Measurements from ENCODE around the gene MACROD1.

The MACROD1 gene

GRCh38 chr11:64019106-64020037, 146.5 kb downstream of the MACROD1 start:
- DNase-seq = no peak

- DNase-seq = no peak
Measured at GRCh38 chr11:64018310-64018709, 147.6 kb downstream of the MACROD1 start.

- DNase-seq = no peak
Measured at GRCh38 chr11:64017945-64018224, 148.0 kb downstream of the MACROD1 start.

DNA sequence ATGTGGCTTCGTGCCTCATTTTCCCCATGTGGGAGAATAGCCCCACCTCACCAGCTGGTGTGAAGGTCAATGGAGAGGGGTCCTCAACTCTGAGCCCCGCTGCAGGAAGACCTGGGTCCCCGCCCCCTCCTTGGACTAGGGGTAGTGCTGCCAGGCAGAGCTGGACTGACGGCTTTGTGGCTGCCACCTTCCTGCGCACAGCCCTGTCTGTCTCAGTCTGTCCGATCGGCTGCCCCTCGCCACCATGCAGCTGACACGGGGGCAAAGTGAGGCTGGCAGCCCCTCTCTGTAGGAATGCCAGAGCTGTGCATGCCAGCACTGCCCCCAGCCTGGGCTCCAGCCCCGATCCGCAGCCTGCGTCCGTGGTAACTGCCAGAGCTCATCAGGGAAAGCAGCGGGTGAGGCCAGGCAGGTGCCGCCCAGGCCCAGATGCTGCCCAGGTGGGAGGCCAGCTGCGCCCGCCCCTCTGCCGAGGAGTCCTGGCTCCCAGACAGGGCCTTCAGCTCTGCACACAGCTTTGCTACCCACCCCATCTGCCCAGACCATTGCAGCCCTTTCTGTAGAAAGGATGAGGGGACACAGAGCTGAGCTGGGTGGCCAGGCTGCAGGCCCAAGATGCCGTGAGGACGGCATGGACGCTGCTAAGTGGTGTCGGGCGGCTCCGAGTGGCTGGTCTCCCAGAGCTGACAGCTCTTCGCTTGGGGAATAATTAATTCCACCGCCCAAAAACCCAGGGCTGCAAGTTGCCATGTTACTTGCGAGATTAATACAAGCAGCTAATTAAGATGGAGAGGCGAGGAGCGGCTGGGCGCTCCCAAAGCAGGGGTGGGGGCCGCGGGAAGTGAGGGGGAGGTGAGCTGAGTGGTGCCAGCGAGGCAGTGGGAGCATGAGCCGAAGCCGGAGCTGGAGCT, 149.7 kb downstream of the MACROD1 start:
- DNase-seq = peak in 8 of 51 donors; percentile 12 to 41 (median 30)

- no peak for DNase-seq
Measured at GRCh38 chr11:64015510-64015909, 150.4 kb downstream of the MACROD1 start.

DNA sequence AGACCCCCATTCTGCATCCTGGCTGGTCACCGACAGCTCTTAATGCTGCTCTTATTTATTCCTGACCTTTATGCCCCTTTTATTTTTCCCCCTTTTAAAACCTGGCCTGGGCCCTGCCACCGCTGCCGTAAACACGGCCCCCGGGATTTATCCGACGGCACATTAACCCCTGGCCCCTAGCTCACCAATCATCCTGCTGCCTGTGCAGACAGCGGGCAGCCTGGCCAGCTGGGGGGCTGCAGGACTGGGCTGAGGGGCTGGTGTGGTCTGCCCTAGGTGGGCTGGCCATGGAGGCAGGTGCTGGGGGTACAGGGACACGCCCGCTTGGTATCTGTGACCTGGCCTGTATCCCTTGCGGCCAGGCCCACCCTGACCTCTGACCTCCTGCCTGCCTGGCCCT, 151.6 kb downstream of the MACROD1 start:
- no peak for DNase-seq

DNA sequence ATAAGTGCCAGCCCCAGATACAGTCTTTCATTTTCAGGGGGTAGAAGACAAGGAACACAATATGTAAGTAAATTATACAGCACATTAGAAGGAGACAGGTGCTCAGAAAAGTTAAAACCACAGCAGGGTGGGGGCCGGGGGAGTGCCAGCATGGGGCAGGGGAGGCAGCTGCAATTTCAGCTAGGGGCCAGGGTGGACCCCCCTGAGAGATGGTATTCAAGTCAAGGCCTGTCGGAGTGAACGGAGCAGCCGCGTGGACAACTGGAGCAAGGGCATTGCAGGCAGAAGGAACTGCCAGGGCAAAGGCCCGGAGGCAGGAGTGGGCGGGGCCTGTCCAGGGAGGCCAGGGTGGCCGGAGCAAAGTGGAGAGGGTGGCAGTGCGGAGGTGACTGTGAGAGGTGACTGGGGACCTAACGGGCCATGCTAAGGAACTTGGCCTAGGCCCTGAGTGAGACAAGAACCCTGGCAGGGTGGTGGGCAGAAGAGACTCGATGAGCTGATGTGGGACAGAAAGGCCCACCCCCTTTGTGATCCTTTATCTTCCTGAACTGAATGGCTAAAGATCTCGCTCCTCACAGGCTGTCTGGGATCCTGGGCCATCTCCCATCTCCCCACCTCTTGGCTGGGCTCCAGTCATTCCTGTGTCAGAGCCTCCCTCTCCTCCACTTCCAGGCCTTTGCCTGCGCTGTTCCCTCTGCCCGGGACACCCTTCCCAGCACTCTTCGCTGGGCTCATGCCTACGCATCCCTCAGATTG, 152.6 kb downstream of the MACROD1 start:
- DNase-seq = no peak

DNA sequence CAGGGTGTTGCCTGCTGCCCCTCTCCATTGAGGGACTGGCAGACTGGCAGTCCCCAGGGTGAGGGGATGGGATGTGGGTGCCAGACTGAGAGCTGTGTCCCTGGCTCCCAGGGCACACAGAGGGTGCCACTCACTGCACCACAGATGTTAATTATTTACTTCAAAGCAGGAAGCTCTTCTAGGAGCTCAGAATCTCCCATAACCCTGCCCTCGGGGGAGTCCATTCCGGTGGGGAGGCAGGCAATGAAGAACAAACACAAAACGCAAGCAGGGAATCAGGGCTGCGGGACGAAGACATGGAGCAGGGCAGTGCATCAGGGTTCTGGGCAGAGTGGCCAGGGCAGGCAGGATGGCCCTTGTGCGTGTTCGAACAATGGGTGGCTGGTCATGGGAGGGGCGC, 154.5 kb downstream of the MACROD1 start:
- DNase-seq = no peak

DNA sequence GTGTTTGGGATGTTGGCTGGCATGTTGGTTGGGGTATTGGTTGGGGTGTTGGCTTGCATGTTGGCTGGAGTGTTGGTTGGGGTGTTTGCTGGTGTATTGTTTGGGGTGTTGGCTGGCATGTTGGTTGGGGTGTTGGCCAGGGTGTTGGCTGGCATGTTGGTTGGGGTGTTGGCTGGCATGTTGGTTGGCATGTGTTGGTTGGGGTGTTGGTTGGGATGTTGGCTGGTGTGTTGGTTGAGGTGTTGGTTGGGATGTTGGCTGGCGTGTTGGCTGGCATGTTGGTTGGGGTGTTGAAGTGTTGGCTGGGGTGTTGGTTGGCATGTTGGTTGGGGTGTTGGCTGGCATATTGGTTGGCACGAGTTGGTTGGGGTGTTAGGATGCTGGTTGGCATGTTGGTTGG, 155.1 kb downstream of the MACROD1 start:
- no peak for DNase-seq

GRCh38 chr11:64009710-64010109, 156.2 kb downstream of the MACROD1 start:
- DNase-seq = no peak

DNA sequence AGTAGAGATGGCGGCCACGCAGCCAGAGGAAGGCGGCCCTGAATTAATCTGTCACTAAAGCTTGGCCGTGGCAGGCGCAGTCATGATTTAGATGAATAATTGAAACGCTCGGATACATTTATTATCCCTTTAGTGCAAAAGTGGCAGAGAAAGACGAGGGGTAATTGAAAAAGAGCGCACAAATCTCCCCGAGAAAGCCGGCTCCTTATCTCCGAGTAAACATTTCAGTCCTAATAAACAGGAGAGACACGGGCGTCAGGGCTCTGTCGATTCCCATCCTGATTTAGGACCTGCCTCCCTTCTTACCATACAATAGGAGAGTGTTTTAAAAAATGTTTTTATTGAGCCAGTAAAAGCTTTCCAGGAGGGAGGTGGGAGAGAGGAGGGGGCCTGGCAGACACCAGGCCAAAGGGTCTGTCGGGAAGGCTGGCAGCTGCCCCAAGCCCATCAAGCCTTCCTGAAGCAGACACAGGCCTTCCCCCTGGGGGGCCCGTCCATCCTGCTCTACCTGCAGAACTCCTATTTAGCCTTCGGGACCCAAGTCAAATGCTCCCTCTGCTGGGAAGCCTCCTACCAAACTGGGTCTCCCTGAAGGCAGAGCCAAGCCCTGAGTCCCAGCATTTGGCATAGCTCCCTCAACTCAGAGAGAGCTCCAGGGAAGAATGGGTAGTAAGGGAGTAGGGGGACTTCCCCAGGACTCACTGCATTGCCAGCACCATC, 156.8 kb downstream of the MACROD1 start:
- no peak for DNase-seq

DNA sequence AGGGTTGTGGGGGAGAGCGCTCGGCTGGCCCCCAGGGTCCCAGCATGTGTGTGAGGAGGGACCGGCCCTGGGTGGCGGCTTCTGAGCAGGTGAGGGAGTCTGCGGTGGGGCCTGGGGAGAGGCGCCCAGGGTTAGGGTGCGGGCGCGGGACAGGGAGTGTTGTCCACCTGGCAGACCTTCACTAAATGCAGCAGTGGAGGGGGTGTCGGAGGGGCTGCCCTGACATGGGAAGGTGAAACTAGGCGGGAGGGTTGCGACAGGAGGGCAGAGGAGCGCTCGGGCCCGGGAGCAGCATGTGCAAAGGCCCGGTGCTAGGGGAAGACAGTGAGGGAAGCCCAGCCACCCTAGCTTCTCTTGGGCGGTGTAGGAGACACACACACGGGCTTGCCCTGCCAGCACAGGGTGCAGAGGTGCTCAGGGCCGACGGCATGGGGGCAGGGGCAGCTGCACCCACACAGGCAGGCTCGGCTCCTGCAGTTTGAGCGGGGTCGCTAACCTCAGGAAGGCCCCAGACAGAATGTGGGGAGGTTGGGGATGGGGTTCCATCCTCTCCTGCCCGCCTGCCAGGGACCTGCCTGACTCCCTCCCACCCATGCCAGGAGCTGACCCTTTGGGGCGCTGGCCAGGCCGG, 157.5 kb downstream of the MACROD1 start:
- DNase-seq = no peak

DNA sequence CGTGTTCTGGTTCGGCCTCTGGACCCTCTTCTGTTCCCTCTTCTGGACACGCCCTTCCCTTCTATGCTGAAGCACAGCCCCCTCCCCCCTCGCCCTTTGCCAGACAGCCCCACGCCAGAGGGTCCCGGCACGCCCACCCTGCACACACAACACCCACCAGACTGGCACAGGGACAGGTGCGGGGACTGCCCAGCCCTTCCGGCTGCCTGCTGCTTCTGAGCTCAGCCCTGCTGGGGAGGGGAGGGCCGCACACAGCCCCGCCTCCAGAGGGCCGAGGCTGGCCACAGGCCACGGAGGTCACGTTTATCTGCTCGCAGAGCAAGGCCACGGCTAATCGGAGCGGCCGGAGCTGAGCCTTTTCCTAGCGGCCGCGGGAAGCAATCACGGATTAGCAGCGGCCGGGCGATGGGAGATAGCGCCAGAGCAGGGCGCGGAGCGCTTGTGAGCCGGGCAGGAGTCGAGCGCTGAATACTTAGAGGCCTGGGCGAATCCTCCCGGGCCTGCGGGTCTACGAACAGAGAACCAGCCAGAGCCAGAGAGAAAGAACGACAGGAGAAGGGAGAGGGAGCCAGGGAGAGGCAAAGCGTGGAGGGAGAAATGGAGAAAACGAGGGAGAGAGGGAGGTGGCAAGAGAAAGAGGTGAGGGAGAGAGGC, 158.2 kb downstream of the MACROD1 start:
- peak in 34 of 51 donors; percentile 6 to 69 (median 37) for DNase-seq

- DNase-seq = peak in 1 of 51 donors; percentile 26
Measured at GRCh38 chr11:64007160-64007628, 158.7 kb downstream of the MACROD1 start.

DNA sequence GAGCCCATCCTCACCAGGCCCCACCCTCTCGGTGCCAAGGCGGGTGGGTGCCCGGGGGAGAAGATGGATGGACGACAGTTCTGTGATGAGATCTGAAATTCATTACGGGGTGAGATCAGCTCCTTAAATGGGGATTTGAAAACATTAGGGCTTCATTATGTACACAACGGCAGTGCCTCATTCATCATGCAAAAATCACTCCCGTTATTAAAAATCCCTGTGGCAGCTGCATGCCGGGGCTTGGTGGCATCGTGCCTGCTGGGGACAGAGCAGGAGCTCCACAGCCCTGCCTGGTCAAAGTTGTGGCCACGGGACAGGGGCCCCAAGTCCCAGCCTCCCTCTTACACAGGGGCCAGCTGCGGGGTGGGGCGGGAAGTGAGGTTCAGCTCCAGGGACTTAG, 159.5 kb downstream of the MACROD1 start:
- no peak for DNase-seq

- no peak for DNase-seq
Measured at GRCh38 chr11:64005691-64006090, 160.2 kb downstream of the MACROD1 start.

DNA sequence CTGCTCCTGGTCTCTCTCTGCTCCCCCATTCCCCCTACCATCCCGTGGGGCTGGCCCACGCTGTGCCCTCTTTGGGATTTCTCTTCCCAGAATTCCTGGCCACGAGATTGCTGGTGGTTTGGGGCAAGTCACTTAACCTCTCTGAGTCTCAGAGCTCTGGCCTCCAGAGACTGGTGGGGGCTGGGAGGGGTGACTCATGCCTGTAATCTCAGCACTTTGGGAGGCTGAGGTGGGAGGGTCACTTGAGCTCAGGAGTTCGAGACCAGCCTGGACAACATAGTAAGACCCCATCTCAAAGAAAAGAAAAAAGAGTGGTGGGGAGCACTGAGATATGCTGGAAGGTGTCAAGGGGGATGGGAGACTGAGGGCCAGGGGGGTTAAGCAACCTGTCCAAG, 161.3 kb downstream of the MACROD1 start:
- DNase-seq = no peak

- no peak for DNase-seq
Measured at GRCh38 chr11:64003807-64004589, 161.9 kb downstream of the MACROD1 start.

Data from hypothalamus (tissue), 51 donors.